HCT116 (cell line): ENCODE results near the gene CELA3B. TPM values are rescaled to one million over a fixed set of nuclear protein-coding genes. Genes with fewer than 3 reads are reported as not detected.
A peak's percentile ranks its signal among the peaks of the same experiment; 100 is the strongest.

Experiments used
- ATAC-seq: fragments of 200-7000 bp; cut with Tn5 transposase; 2 replicates; pipeline ENCODE4 v1.9.1; 2020; ENCODE audit warnings: mild to moderate bottlenecking, moderate library complexity
- BruUV-seq: library from RNA; stranded (reverse); fragments of 400-500 nt; replicated peaks from 2 replicates; lab custom pipeline; 2021; lab: Mats Ljungman, UMichigan
- CTCF ChIA-PET: fragments of 300-600 bp; sonication (Branson Sonifier 250); formaldehyde crosslinking; loops from one replicate; lab custom pipeline; 2021; ENCODE audit warnings: antibody characterized with exemption; lab: Charles Lee
- POLR2A ChIA-PET: fragments of 300-600, 350-600 bp; sonication (Branson Sonifier 250); formaldehyde crosslinking; loops from one replicate; lab custom pipeline; 2021; ENCODE audit warnings: antibody characterized with exemption; lab: Charles Lee
- RAD21 ChIA-PET, 2 experiments: fragments of 300-600 bp; sonication (Branson Sonifier 250); formaldehyde crosslinking; loops; one replicate each; lab custom pipeline; 2023; ENCODE audit warnings: low total read pairs in 2 of 2; ENCODE audit not compliant: uncharacterized antibody in 2 of 2, unreplicated experiment in 2 of 2, low non-redundant PET in 1 of 2; lab: Charles Lee
- DNase-seq: peaks from one replicate; pipeline ENCODE4 v3.0.0-alpha.2; 2010; ENCODE audit warnings: low read depth, low spot score
- H2AFZ ChIP-seq: fragments of 200-600 bp; shearing (Covaris generic), sonication (generic); 2 replicates; pipeline ENCODE4 v1.6.1; 2017; ENCODE audit warnings: low read depth, mixed run types, mixed read lengths, antibody characterized with exemption, low read length; ENCODE audit not compliant: poor library complexity, severe bottlenecking
- H3K27ac ChIP-seq: 2 replicates; pipeline ENCODE4 v1.5.1; 2012; ENCODE audit warnings: low read depth, low read length
- H3K27me3 ChIP-seq: fragments of 200-600 bp; sonication (generic); 2 replicates; pipeline ENCODE4 v1.6.1; 2016; ENCODE audit warnings: mixed run types, low read length, mixed read lengths; ENCODE audit not compliant: insufficient read depth
- H3K36me3 ChIP-seq, 2 experiments: fragments of 200-500 bp in 1 of 2; fragments of 200-600 bp in 1 of 2; sonication (Bioruptor generic) in 1 of 2; sonication (generic) in 1 of 2; 2 replicates each; pipeline versions ENCODE4 v1.5.1 to v1.6.1; 2014 to 2016; ENCODE audit warnings: low read length in 2 of 2, inconsistent platforms in 1 of 2, mixed read lengths in 1 of 2, mixed run types in 1 of 2; ENCODE audit not compliant: insufficient read depth in 2 of 2, control insufficient read depth in 1 of 2
- H3K4me1 ChIP-seq, 2 experiments: fragments of 200-600 bp in 1 of 2; sonication (generic) in 1 of 2; 2 replicates each; pipeline versions ENCODE4 v1.5.1 to v1.6.1; 2012 to 2017; ENCODE audit warnings: low read length in 2 of 2, inconsistent platforms in 1 of 2, mild to moderate bottlenecking in 1 of 2, mixed read lengths in 1 of 2, mixed run types in 1 of 2, moderate library complexity in 1 of 2; ENCODE audit not compliant: insufficient read depth in 2 of 2, control insufficient read depth in 1 of 2
- H3K4me2 ChIP-seq: fragments of 200-600 bp; sonication (generic); 2 replicates; pipeline ENCODE4 v1.6.1; 2017; ENCODE audit warnings: mixed run types, low read length, mixed read lengths
- H3K4me3 ChIP-seq, 2 experiments: fragments of 200-600 bp in 1 of 2; sonication (generic) in 1 of 2; replicated peaks in 1 of 2; 2 replicates each; pipeline ENCODE4 v1.5.1; 2011 to 2016; ENCODE audit warnings: low read length in 2 of 2, control low read depth in 1 of 2, low read depth in 1 of 2, mild to moderate bottlenecking in 1 of 2, mixed read lengths in 1 of 2, mixed run types in 1 of 2
- H3K79me2 ChIP-seq: fragments of 200-600 bp; sonication (generic); 2 replicates; pipeline ENCODE4 v1.6.1; 2017; ENCODE audit warnings: mild to moderate bottlenecking, mixed run types, low read length, moderate library complexity, mixed read lengths; ENCODE audit not compliant: insufficient read depth
- H3K9ac ChIP-seq: fragments of 200-600 bp; sonication (generic); 2 replicates; pipeline ENCODE4 v1.6.1; 2016; ENCODE audit warnings: low read length, mixed read lengths
- H3K9me2 ChIP-seq: fragments of 200-600 bp; sonication (generic), shearing (Covaris generic); 2 replicates; pipeline ENCODE4 v1.6.1; 2017; ENCODE audit warnings: mixed run types, mild to moderate bottlenecking, moderate library complexity; ENCODE audit not compliant: insufficient read depth
- H3K9me3 ChIP-seq, 2 experiments: fragments of 200-500 bp in 1 of 2; fragments of 200-600 bp in 1 of 2; sonication (Bioruptor generic) in 1 of 2; sonication (generic) in 1 of 2; 2 replicates each; pipeline ENCODE4 v1.6.1; 2014 to 2017; ENCODE audit warnings: low read length in 2 of 2, mixed read lengths in 2 of 2, inconsistent platforms in 1 of 2, low read depth in 1 of 2, mild to moderate bottlenecking in 1 of 2, mixed run types in 1 of 2, moderate library complexity in 1 of 2; ENCODE audit not compliant: control insufficient read depth in 1 of 2, insufficient read depth in 1 of 2
- H4K20me1 ChIP-seq: fragments of 200-600 bp; sonication (generic), shearing (Covaris generic); 2 replicates; pipeline ENCODE4 v1.6.1; 2017; ENCODE audit warnings: mixed run types, mild to moderate bottlenecking, moderate library complexity; ENCODE audit not compliant: insufficient read depth
- ATF3 ChIP-seq: IDR thresholded peaks from 2 replicates; pipeline ENCODE4 v1.6.1; 2012
- CBX3 ChIP-seq: IDR thresholded peaks from 2 replicates; pipeline ENCODE4 v1.6.1; 2012; ENCODE audit warnings: low read depth
- EZH2 ChIP-seq: fragments of 200-600 bp; sonication (generic); IDR thresholded peaks from 2 replicates; pipeline ENCODE4 v1.6.1; 2017; ENCODE audit warnings: antibody characterized with exemption, mixed run types
- FOSL1 ChIP-seq: IDR thresholded peaks from 2 replicates; pipeline ENCODE4 v1.6.1; 2012; ENCODE audit warnings: low read depth
- MAX ChIP-seq: IDR thresholded peaks from 2 replicates; pipeline ENCODE4 v1.6.1; 2012
- POLR2AphosphoS5 ChIP-seq: IDR thresholded peaks from 2 replicates; pipeline ENCODE4 v1.6.1; 2011; ENCODE audit warnings: mild to moderate bottlenecking, low read depth, low read length, moderate library complexity
- RAD21 ChIP-seq: IDR thresholded peaks from 2 replicates; pipeline ENCODE4 v1.6.1; 2012; ENCODE audit warnings: low read depth, mild to moderate bottlenecking
- SP1 ChIP-seq: IDR thresholded peaks from 2 replicates; pipeline ENCODE4 v1.6.1; 2012; ENCODE audit warnings: low read depth
- TCF7L2 ChIP-seq: IDR thresholded peaks from 2 replicates; pipeline ENCODE4 v1.7.0; 2011; ENCODE audit warnings: borderline replicate concordance, inconsistent platforms; ENCODE audit not compliant: insufficient read depth, insufficient read length; ENCODE audit errors: extremely low read depth
- ZNF274 ChIP-seq: fragments of 200-500 bp; sonication (Bioruptor generic); IDR thresholded peaks from 2 replicates; pipeline ENCODE4 v1.6.1; 2014; ENCODE audit warnings: mild to moderate bottlenecking, low read depth, low read length, inconsistent platforms
- intact Hi-C: fragments of 100-400 bp; cut with micrococcal nuclease; formaldehyde crosslinking; loops from 2 replicates; pipeline ENCODE4 v1.10.0; 2022
- total RNA-seq: library from RNA; stranded (reverse); gene quantifications from one replicate; pipeline ENCODE4 v1.2.1, GENCODE V29; 2021; ENCODE audit not compliant: unreplicated experiment

The CELA3B gene
- total RNA-seq, 1 experiment from 2014 or later = 5.3 TPM

DNA sequence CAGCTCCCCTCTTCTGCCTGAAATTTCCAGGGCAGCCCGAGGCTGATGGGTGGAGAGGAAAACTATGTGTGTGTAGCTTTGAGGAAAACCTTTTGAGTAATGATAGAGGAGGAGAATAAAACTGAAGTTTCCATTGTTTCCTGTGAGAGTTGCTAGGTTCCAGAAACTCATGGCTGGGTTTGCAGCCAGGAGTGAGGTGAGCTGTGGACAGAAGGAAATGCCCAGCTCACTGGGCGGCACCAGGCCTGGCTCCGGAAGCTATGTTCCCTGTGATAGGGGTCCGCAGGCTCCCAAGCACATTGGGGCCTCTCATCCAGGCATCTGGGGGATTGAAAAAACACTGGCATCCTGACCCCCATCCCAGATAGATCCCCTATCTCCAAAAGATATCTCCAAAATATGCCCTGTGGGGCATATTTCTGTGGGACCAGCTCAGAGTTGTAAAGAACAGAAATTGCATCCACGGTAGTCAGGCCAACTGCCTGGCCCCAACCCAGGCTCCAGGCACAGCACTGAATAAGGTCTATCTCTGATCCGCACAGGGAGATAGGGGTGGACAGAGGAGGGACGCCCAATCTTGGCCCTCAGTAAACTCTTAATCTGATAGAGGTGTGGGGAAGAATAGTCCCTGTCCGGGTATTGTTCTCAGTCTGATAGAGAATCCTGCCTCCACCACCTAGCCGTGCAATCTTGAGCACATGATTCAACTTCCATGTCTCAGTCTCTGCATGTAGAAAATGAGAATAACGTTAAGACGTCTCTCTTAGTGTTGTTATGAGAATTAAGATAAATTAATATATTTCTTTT is 37.9 kb upstream of the CELA3B start:
- peak overlapping the region; percentile 63 for H2AFZ ChIP-seq
- no peak for DNase-seq
- ChIA-PET CTCF (interaction anchor here (1.0 to 1.9 kb wide), 4 partner anchors 8 to 44 kb away, joined by 3 to 6 read pairs (median 4); no protein-coding TSS in a partner anchor), POLR2A (interaction anchor here (1.1 to 1.6 kb wide), 2 partner anchors 10 to 20 kb away, joined by 3 to 4 read pairs; no protein-coding TSS in a partner anchor), RAD21 (no interaction called here)
- H3K4me1 ChIP-seq = peaks cover 38 to 83% of the 10 kb centered on the region in 2 experiments
- H3K27ac ChIP-seq = no peak overlapping the region; the same call in 1 of the 2 replicates
- TF ChIP-seq FOSL1 = no peak
- TF ChIP-seq RAD21 = no peak
- no peak for TF ChIP-seq SP1
- no peak for TF ChIP-seq CBX3
- TF ChIP-seq TCF7L2 = no peak
- no peak for TF ChIP-seq ATF3
- no peak for TF ChIP-seq ZNF274
- TF ChIP-seq POLR2AphosphoS5 = no peak
- TF ChIP-seq EZH2 = no peak
- no peak for TF ChIP-seq MAX
- H3K36me3 ChIP-seq = no peaks in the 10 kb centered on the region
- H3K79me2 ChIP-seq = peaks cover 16% of the 10 kb centered on the region; the same call in 1 of the 2 replicates
- peak overlapping the region; percentile 53 for H3K4me2 ChIP-seq
- no peak for ATAC-seq
- peak overlapping the region; percentile 23; the same call in 1 of the 2 replicates for H3K9ac ChIP-seq
- no peaks in the 10 kb centered on the region for H3K9me3 ChIP-seq
- no TSS peak for BruUV-seq
- intact Hi-C loops = loop anchor here (5.0 kb wide), 1 partner anchor 157 kb away; the partner anchor contains the start of gene USP48
- H3K9me2 ChIP-seq = no peaks in the 10 kb centered on the region
- H3K4me3 ChIP-seq = no peak overlapping the region
- H3K27me3 ChIP-seq = no peaks in the 10 kb centered on the region
- no peaks in the 10 kb centered on the region for H4K20me1 ChIP-seq
